ENCODE results near the gene RBP5. TPM values are rescaled to one million over a fixed set of nuclear protein-coding genes. Genes with fewer than 3 reads are reported as not detected.

The RBP5 gene, protein sequence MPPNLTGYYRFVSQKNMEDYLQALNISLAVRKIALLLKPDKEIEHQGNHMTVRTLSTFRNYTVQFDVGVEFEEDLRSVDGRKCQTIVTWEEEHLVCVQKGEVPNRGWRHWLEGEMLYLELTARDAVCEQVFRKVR
- total RNA-seq: not detected in 2 replicates

GRCh38 chr12:7128681-7129286 lies at the start of gene RBP5:
Gene RBP5, minus strand, starts transcription at chr12:7128889. Its CDS starts 114 bp downstream, at chr12:7128775.

DNA sequence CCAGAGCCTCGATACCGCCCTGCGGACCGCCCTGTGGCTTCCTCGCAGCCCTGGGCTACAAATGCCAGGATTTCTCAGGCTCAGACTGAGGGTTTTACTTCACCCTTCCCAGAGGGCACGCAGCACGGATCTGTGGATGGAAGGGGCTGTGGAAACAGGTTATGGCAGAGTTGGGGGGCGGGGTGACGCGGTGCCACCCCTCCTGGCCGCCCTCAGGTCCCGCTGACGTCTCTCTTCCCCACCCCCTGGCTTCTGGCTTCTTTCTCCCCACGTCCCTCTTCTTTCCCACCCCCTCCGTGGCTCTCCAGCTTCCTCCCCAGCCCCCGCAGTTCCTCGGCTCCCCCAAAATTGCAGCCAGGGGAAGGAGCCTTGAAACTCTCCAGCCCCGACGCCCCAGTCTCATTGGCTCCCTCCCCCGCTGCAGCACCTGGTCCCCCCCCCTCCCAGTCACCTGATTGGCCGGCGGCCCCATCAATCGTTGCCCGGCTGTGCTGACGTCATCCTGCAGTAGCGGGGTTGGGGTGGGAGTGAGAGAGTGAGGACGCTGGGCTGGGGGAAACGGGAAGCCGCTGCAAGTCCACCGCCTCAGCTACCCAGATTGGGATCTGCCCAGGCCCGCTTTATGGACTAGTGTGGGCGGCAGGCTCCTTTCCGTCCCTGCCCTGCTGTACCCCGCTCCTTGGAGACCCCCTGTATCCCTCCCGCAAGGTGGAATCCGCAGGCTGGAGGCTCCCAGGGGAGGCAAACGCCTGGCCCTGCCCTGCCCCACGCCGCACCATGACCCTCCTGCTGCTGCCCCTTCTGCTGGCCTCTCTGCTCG lies 1.4 kb upstream of the RBP5 start, which contains the start of gene CLSTN3:
Gene CLSTN3 (plus strand): TSS at position 500 of the 820 bp plus-strand sequence. CDS start 278 bp downstream, at position 778.

GRCh38 chr12:7108796-7109571 lies 19.7 kb downstream of the RBP5 start, which contains the start of gene C1RL:
Gene C1RL, minus strand, starts transcription at chr12:7109214. Its CDS starts 34 bp downstream, at chr12:7109180.

DNA sequence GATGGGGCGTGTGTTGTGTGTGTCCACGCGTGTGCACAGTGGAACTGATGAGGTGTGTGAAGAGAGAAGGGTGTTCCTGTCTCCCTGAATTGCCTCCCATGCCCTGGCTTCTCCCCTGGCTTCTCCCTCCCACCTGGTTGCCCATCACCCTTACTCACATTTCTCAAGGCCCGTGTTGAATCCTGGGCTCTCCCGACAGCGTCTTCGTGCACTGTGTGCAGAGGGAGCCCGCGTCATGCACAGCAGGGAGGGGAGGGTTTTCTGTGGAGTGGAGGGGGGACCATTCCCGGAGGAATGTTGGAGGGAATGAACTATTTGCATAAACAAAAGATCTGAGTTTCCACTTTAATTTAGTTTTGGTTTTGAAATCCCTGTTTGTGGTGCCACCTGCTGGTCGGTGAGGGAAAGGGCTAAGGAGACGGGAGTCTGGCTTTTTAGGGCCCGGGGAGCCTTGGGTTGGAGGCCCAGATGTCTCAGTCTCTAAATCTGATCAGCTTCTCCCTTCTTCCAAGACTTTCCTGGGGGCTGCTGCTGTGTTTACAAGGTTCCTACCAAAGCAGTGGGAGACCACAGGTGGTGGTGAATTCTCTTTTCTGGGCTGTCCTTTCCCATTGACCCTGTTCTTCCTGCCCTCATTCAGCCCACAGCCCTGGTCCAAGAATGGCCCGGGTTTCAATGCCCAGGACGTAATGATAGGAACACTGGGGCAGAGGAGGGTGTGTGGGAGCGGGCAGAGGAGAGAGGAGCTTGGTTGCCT lies 36.3 kb downstream of the RBP5 start, which contains the start of gene C1R:
Gene C1R (minus strand): TSS at position 217 of the 757 bp plus-strand sequence. CDS start 57 bp downstream, at position 160.

Other genes with a start within 250 kb of the RBP5 start
- 12.4 and 13.3 TPM in 2 replicates for gene LRRC23, start 224.1 kb downstream of the RBP5 start, total RNA-seq
- 153 and 183 TPM in 2 replicates for gene ENO2, start 214.3 kb downstream of the RBP5 start, total RNA-seq
- gene ATN1, start 200.9 kb downstream of the RBP5 start, total RNA-seq: 21.8 and 35.8 TPM in 2 replicates
- gene RNU7-1, start 185.1 kb downstream of the RBP5 start, total RNA-seq: not detected in 2 replicates
- gene C12orf57, start 184.9 kb downstream of the RBP5 start, total RNA-seq: 64.3 and 91.7 TPM in 2 replicates
- 0.13 and 0.30 TPM in 2 replicates for gene PTPN6, start 177.5 kb downstream of the RBP5 start, total RNA-seq
- 90.6 and 91.1 TPM in 2 replicates for gene PHB2, start 158.2 kb downstream of the RBP5 start, total RNA-seq
- gene EMG1, start 158.0 kb downstream of the RBP5 start, total RNA-seq: 28.8 and 32.3 TPM in 2 replicates
- gene LPCAT3, start 110.4 kb downstream of the RBP5 start, total RNA-seq: 11.3 and 12.6 TPM in 2 replicates
- 339 and 458 TPM in 2 replicates for gene C1S, start 68.2 kb downstream of the RBP5 start, total RNA-seq
- 340 and 347 TPM in 2 replicates for gene C1R, start 36.4 kb downstream of the RBP5 start, total RNA-seq
- 43.7 and 66.3 TPM in 2 replicates for gene C1RL, start 19.7 kb downstream of the RBP5 start, total RNA-seq
- 20.5 and 39.0 TPM in 2 replicates for gene CLSTN3, start 1.5 kb upstream of the RBP5 start, total RNA-seq
- gene PEX5, start 60.8 kb upstream of the RBP5 start, total RNA-seq: 30.8 and 37.3 TPM in 2 replicates
- not detected in 2 replicates for gene ACSM4, start 175.2 kb upstream of the RBP5 start, total RNA-seq

Measured in smooth muscle cell of the pulmonary artery (primary cell).